NOMO-1 treated with DMSO at 0.1 percent for 48 hours (cell line): Measurements from ENCODE around the gene MBOAT7.

Source experiments
- DNase-seq: peaks from one replicate; lab custom pipeline; 2025; ENCODE audit not compliant: unreplicated experiment; lab: John Stamatoyannopoulos, UW

MBOAT7 gene

GRCh38 chr19:54164369-54165068, 24.9 kb downstream of the MBOAT7 start:
- no peak for DNase-seq

- DNase-seq = no peak
Measured at GRCh38 chr19:54162884-54163283, 26.5 kb downstream of the MBOAT7 start.

- DNase-seq = peak; percentile 95
Measured at GRCh38 chr19:54162241-54162805, 27.1 kb downstream of the MBOAT7 start.

- no peak for DNase-seq
Measured at GRCh38 chr19:54160854-54161253, 28.5 kb downstream of the MBOAT7 start.

- no peak for DNase-seq
Measured at GRCh38 chr19:54160182-54160811, 29.1 kb downstream of the MBOAT7 start.

GRCh38 chr19:54159352-54160181, 29.8 kb downstream of the MBOAT7 start, which contains the start of gene LENG1:
Gene LENG1, minus strand, starts transcription at chr19:54159721. Its CDS starts 26 bp downstream, at chr19:54159695.
- DNase-seq = peak; percentile 100

GRCh38 chr19:54158812-54159351, 30.5 kb downstream of the MBOAT7 start:
- peak; percentile 47 for DNase-seq

- DNase-seq = no peak
Measured at GRCh38 chr19:54156953-54157352, 32.4 kb downstream of the MBOAT7 start.

- no peak for DNase-seq
Measured at GRCh38 chr19:54156490-54156889, 32.9 kb downstream of the MBOAT7 start.

GRCh38 chr19:54155694-54156093, 33.7 kb downstream of the MBOAT7 start:
- no peak for DNase-seq

GRCh38 chr19:54154603-54155345, 34.6 kb downstream of the MBOAT7 start:
- DNase-seq = no peak

- DNase-seq = no peak
Measured at GRCh38 chr19:54153731-54154326, 35.6 kb downstream of the MBOAT7 start.

GRCh38 chr19:54152878-54153524, 36.4 kb downstream of the MBOAT7 start:
- DNase-seq = no peak

- no peak for DNase-seq
Measured at GRCh38 chr19:54152267-54152666, 37.1 kb downstream of the MBOAT7 start.

GRCh38 chr19:54151362-54152035, 37.9 kb downstream of the MBOAT7 start:
- DNase-seq = no peak

GRCh38 chr19:54149021-54149812, 40.2 kb downstream of the MBOAT7 start:
- no peak for DNase-seq

- no peak for DNase-seq
Measured at GRCh38 chr19:54148158-54148557, 41.2 kb downstream of the MBOAT7 start.

GRCh38 chr19:54147676-54148075, 41.7 kb downstream of the MBOAT7 start:
- no peak for DNase-seq
